Stimulated activated CD4-positive, alpha-beta T cell treated with anti-CD3 and anti-CD28 coated beads, Interleukin-4, amount 100 ng/mL, for 4 hours (primary cell): Measurements from ENCODE around the gene KIAA1671.

Experiments
- DNase-seq, 2 experiments: peaks; one replicate each; pipeline ENCODE4 v3.0.0-alpha.2; 2020

The KIAA1671 gene

DNA sequence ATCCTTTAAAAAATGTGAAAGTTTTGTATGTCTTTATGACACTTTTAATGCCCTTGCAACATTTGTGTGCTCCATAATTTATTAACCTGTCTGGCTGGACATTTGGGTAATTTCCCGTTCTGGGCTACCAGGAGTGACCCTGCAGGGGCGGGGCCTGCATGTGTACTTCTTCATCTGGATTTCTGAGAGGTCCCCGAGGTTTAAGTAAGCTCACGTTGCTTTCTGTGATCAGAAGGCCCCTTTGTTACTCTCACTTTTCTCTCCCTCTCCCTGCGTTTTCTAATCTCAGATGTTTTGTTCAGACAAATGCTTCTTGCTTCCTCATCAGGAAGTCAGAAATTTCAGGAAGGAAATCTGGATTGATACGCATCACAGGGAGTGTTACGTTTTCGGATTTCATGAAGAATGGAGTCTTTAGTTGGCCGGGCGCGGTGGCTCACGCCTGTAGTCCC, 168.3 kb downstream of the KIAA1671 start:
- no peak for DNase-seq

DNA sequence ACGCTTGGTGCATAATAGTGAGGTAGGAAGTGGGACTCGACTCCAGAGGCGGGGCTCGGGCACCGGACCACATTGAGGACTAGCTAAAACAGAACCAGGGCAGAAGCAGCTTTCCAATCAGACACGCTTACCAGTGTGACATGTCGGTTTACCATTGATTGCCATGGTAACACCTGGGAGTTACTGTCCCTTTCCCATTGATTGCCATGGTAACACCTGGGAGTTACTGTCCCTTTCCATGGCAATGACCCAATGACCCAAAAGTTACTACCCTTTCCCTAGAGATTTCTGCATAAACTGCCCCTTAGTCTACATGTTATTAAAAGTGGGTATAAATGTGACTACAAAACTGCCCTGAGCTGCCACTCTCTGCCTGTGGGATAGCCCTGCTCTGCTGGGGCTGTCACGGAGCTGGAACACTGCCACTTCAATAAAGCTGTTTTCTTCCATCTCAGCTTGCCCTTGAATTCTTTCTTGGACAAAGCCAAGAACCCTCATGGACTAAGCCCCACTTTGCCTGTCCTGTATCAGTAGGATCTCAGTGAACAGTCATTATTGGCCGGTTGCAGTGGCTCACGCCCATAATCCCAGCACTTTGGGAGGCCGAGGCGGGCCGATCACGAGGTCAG, 169.7 kb downstream of the KIAA1671 start:
- no peak for DNase-seq

DNA sequence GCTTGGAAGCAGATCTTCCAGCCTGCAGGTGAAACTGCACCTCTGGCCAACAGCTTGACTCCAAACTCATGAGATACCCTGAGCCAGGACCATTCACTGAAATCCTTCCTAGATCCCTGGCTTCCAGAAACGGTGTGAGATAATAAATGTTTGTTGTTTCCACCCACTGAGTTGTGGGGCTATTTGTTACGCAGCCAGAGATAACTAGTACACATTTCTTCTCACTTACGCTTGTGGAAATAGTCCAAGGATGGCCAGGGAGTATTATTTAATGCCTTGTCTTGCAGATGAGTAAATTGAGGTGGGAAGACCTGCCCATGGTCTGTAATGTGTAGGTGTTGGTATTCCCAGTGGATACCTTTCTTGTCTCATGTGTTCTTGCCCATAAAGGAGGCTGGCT, 171.2 kb downstream of the KIAA1671 start:
- DNase-seq, result no peak

DNA sequence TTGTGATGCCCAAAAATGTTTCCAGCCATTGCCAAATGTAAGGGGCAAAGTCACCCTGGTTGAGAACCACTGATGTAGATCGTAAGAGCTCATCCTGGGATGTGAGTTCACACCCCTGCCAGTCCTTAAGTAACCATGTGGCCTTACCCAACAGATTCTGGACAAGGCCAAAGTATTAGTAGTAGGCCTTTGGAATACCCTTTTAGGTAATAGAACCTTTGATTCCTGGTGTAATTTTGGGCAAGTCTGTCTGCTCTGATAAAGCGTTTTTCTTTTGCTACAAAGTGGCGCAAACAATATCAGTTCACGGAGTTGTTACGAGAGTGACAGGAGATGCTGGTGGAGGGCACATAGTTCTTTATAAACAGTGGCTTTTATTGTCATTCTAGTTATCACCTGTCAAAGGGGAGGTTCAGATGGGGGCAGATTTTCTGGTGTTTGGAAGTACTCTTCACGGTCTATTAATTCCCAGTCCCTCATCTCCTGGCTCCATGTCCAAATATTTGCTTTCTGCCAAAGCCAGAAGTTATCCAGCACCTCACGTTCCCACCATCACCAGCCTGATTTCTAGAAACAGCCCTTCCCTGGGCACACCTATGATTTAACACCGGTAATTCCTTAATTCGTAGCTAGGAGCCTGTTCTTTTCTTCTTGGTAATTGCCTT, 173.3 kb downstream of the KIAA1671 start:
- no peak for DNase-seq

DNA sequence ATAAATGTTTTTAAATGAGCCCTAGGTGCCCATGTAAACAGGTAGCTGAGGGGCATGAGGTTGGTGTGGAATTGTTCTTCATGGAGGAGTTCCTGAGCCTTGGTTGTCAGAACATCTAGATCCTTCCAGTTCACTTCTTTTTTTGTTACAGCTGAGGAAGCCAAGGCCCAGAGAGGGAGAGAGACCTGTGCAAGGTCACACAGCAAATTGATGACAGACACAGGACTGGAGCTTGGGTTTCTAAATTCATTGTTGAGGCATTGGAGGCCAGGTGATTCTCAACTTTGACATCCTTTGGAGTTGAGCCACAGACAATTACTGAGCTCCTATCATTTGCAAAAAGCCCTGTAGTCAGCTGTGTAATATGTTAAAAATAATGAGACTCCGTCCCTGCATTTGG, 174.0 kb downstream of the KIAA1671 start:
- no peak for DNase-seq

DNA sequence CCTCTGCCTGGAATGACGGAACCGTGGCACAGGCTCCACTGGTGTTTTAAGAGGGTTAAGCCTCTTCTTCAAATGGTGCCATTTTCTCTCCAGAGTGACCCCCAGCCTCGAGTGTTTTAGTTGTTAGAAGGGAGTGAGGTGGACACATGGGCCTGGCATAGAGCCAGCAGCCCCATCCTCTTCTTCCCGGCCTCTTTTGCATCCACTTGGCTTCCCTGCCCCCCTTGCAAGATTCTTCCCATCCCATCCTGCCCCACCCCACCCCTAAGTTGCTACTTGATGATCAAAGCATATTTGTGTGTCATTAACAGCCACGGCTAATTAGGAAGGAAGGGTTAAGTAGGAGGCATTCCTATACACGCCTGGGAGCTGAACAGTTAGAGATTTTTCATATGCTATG, 174.8 kb downstream of the KIAA1671 start:
- DNase-seq, result no peak

DNA sequence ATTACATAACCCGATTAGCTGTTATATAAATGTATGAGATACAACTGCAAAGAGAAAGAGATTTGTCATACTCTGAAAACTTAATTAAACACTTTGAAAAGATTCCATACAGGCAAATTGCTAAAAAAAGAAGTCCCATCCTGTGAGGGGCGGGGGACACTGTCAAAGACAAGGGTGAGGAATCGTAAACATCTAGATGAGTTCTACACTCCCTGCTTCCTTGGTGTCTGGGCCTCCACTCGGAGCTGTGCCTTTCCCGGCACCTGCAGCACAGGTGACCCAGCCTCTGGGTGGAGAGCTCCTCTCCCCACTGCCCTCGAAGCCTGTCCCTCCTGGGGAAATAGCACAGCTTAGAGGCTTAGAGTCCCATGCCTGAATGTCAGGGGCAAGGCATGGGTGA, 177.9 kb downstream of the KIAA1671 start:
- no peak for DNase-seq

DNA sequence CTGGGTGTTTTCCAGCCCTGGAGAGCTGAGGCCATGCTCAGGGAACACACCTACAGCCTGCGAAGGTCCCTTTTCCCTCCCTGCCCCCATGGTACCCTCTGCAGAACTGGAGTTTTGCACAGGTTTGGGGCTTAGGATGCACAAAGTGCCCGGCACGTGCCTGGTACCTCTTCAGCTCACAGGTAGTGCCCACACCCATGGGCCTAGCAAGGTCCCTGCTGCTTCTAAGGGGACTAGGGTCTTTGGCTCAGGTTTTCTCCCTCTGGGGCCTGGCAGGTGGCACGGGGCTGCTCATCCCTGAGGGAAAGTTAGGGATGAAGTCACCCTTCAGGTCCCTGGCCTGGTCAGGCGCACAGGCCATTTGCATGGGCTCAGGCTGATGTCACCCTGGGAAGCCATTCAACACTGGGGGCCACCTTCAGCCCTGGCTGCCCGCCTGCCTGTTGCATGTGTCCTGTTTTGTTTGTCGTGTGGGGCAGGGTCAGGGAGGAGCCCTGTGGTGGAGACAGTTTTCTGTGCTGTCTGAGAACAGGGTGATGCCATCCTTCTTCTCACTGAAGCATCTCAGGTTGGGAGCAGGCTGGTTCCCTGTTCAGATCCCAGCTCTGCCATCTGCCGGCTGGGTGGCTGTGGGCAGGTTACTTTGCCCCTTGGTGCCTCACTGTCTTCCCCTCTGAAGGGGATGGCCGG, 178.8 kb downstream of the KIAA1671 start:
- DNase-seq, result no peak

DNA sequence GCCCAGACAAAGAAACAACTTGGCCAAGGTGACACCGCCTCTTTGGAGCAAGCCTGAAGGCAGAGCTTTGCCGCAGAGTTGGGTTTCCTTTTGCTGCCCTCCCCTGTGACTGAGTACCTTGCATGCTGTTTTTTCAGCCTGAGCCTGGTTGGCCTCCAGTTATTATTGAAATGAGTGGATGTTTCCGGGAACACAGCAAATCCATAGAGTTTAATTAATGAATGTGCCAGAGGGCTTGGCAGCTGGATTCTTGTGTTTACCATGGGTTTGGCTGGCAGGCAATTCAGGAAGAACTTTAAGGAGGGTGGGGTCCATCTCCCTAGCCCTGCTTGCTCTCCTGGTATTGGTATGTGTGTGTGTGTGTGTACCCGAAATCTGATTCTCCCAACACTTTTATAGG, 181.5 kb downstream of the KIAA1671 start:
- DNase-seq, result no peak

DNA sequence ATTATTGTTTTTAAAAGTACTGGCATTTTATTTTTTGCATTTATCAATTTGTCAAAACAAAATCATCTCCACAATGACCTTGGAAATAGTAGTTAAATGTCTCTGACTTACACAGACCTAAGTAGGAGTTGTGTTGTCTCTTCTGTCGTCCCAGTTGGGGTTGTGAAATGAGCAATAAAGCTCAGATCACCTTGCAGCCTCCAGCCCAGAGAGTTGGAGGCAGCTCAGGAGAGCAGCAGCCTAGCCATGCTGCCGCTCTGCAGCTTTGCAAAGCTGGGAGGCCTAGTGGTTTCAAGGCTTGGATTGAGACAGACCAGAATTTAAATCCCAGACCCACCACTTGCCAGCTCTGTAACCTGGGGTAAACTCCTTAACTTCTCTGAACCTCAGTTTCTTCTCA, 181.9 kb downstream of the KIAA1671 start:
- DNase-seq, result no peak

DNA sequence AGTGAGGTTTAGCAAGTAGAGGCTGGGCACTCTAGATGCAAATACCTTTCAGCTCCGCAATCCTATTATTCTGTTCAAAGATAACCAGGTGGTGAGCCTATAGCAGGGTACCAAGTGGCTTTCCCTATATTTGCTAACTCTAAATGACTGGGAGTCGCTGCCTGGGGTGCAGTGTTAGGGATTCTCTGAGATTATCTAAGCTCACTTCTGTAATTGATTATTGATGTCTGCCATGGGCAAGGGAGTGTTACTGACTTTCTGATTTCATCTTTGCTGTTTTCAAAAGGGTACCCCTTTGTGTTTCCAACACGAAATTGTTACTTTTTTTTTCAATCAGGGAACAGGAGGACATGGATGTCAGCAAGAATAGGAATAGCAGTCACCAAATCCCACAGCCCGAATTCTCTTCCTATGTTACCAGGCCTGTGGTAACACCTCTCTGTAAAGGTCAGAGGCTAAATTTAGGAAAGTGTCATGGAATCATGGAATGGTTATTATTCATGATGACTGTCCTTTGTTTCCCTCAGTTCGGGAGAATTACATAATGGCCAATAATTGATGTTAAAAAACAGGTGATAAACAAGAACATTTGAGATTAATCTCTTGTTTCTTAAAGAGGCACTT, 184.5 kb downstream of the KIAA1671 start:
- no peak for DNase-seq

DNA sequence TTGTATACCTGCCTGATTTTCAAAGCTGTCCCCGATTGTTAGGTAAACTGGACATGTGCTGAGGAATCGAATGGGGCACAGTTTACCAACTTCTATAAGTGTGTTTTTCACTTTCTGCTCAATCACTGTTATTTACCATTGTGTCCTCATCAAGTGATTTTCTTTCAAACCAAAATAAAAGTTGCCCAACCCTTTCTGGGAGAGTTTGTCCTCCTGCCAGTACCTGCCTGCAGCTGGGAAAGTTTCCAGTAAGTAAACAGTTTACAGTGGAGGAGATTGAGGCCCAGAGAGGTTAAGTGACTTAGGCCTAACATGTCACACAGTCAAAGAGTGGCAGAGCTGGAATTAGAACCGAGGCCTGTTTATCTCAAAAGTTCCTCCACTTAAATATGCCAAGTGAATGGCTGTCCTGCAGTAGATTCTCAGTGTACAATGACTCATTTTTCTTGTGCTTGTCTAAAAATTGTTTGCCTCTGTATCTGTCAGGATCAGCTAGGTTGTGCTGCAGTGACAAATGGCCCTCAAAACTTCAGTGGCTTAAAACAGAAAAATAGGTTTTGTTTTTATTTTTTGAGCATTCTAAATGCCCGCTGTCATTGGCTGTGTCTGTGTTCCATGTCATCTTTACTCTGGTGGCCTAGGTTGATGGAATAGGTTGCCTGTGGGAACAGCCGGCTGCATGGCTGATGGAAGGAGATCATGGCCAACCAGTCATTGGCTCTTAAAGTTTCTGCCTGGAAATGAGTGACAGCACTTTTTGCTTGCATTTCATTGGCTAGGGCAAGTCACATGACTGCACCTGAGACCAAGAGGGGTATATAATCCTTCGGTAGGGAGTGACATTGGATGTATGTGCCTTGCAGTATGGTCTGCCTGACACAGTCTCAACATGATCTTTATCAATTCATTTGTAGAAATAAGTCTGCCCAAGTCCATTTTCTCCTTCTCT, 185.3 kb downstream of the KIAA1671 start:
- no peak for DNase-seq

DNA sequence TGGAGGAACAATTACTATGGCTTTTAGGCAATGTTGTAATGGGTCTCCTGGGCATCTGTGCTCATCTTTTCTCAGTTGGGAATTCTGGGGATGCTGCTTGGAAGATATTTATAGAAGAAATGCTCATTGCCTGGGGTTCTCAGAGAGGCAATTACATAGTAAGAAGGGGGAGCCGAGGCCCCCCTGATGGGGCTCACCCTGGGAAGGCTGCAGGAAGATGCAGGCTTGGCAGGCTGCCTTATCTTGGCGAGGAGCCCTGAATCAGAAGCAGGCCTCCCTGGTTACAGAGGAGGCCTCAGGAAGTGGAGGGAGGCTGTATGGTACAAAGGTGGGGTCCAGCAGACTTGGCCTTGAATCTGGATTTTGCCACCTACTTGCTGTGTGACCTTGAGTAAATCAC, 186.5 kb downstream of the KIAA1671 start:
- DNase-seq, result no peak

DNA sequence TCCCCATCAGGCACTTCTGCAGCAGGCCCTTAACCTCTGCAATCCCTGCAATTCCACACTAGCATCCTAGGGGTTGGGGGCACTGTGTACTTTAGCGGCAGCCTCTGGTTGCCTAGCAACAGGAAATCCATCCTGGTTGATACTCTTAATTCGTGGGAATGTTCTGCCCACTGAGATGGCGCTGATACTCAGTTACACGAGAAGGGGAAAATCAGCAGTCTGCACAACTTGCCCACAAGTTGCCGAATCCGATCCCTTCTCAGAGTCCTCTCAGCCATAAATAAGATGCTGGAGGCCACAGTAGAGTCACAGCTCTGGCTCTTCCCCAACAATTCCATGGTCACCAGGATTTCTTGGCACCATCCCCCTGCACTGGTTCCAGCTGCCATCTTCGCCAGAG, 189.6 kb downstream of the KIAA1671 start:
- DNase-seq, result no peak

DNA sequence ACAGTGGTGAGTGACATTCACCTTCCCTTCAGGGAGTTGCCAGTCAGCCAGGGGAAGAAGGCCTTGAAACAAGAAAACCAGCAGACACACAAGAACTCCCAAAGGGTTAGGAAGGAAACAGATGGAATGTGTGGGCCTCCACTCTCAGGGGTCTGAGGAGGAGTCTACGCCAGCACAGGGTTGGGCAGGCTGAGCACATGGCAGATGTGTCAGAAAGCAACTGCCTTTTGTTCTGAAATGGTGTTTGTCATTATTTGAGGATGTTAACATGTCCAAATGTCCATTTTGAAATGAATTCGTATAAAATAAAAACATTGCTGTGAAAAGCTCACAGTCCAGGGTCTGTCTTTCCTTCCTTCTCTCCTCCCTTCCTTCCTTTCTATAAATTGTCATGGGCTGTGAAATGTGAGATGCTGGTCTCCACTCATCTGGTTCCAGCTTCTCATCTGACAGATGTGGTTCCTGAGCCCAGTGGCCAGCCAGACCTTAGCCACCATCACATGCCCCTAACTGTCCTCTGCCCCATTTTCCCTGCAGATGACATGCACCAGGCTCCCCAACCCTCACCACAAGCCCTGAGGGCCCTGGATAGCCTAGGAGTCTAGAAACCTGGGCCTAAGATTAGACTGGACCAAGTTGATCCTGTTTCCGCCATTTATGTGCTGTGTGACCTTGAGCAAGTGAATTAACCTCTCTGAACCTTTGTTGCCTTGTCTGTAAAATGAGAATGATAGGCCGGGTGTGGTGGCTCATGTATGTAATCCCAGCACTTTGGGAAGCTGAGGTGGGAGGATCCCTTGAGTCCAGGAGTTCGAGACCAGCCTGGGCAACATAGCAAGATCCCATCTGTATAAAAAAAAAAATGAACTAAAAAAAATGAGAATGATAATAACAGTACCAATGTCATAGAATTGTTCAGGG, 190.9 kb downstream of the KIAA1671 start:
- DNase-seq, result no peak

DNA sequence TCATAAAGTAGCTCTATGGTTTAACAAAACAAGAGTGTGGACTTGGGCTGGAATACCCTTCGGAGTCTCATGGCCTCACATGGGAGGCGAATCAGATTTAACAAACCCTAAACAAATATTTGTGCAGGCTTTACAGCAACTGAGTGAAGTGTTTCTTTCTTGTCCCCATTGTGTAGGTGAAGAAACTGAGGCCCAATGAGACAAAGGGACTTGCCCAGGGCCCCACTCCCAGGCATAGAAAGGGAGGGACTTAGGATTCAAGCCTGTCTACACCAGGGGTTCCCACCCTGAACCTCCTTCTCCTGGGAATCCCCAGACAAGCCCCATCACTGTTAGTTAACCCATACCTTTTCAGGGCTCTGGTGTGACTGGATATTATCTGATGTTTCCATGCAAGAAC, 192.0 kb downstream of the KIAA1671 start:
- DNase-seq, result no peak

DNA sequence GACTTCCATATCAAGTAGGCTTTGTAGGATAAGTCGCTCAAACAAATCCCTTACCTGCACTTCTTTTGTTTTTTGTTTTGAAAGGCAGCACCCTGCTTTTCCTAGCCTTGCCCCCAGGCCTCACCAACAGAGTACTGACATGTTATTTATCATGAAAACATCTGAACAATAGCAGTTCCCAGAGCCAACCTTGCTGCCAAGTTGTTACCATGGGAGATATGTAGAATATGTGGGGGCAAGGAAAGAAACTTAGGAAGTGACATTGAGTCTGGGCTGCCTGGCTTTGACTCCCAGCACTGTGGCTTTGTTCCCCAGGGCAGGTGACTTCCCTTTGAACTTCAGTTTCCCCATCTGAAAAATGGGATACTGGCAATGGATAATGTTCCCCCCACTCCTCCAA, 193.8 kb downstream of the KIAA1671 start:
- no peak for DNase-seq

DNA sequence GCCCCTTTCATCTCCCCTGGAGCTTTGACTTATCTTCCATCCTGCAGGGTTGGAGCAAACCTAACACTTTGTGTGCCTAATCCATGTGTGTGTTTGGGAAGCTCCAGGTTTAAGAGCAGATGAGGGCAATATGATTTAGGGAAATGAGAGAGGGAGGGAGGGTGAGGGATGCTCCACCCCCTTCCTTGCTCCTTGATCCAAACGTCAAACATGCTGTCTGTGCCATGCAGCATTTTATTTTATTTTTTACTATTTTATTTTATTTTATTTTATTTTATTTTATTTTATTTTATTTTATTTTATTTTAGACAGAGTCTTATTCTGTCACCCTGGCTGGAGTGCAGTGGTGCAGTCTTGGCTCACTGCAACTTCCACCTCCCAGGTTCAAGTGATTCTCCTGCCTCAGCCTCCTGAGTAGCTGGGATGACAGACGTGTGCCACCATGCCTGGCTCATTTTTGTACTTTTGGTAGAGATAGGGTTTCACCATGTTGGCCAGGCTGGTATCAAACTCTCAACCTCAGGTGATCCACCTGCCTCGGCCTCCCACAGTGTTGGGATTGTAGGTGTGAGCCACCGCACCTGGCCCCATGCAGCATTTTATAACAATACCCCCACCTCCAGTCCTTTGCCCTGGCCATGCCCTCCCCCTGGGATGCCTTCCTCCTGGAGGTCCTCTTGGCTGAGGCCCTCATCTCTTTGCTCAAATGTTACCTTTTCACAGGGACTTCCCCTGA, 194.6 kb downstream of the KIAA1671 start:
- no peak for DNase-seq

DNA sequence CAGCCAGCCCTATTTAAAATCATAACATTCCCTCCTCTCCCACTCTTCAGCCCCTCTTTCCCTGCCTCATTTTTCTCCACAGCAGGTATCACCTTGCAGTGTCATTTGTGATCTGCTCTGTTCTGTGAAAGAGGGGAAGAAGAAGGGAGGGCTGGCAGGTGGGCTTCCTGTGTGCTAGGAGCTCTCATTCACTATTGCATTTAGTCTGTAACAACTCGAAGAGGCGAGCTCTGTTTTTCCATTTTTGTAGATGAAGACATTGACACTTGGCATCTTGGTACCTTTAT, 195.1 kb downstream of the KIAA1671 start:
- DNase-seq, result no peak

DNA sequence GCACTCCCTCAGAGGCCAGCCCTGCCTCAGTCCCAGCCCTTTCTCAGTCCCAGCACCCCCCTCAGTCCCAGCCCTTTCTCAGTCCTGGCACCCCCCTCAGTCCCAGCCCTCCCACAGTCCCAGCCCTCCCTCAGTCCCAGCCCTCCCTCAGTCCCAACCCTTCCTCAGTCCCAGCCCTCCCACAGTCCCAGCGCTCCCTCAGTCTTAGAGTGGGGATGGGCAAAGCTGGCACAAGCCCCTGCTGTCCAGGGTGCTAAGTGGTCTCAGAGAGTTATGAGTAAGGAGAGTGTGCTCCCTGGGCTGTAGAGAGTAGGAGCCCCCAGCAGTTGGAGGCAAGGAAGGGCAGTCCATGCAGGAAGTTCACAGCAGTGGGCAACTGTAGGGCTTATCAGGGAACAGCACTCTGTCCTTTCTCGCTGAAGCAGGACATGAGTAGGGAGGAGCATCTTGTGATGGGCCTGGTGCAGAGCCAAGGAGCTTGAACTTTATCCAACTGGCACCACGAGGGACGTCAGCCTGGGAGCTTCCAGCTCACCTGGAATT, 195.7 kb downstream of the KIAA1671 start:
- no peak for DNase-seq

DNA sequence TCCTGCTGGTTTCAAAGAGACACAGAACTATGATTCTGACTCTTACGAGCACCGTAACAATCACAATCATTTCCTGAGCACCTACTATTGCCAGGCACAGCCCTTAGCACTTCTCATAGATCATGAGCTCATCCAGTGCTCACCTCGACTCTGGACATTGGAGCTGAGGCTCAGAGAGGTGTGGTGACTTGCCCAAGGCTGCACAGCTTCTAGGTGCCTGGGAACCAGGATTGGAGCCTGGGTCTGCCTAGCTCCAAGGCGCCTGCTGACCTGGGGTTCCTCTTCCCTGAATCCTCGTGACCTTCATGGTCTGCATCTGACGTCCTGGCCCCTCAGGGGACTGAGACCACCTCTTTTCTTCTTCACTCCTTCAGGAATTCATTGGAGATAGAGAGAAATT, 196.5 kb downstream of the KIAA1671 start:
- DNase-seq, result no peak
